HepG2 (cell line): ENCODE data around the gene LOXL3. TPM values are rescaled to one million over a fixed set of nuclear protein-coding genes. Genes with fewer than 3 reads are reported as not detected.

Experiments used
- AGO2 ChIP-seq: fragments of 200-400 bp; formaldehyde crosslinking; optimal IDR thresholded peaks from 2 replicates; pipeline ENCODE3; 2017; ENCODE audit warnings: mild to moderate bottlenecking, low read depth, low read length, moderate library complexity
- BCLAF1 ChIP-seq: fragments of 450-650 bp; IDR thresholded peaks from 2 replicates; pipeline ENCODE4 v1.6.1; 2017; ENCODE audit warnings: mild to moderate bottlenecking
- BORCS8-MEF2B ChIP-seq: sonication (generic); formaldehyde crosslinking; IDR thresholded peaks from 2 replicates; pipeline ENCODE4 v1.8.0; 2022; ENCODE audit warnings: mild to moderate bottlenecking, missing genetic modification reagents
- CBFB ChIP-seq: sonication (generic); formaldehyde crosslinking; IDR thresholded peaks from 2 replicates; pipeline ENCODE4 v1.4.0; 2020; ENCODE audit warnings: missing genetic modification reagents
- ESRRA ChIP-seq: sonication (generic); formaldehyde crosslinking; IDR thresholded peaks from 2 replicates; pipeline ENCODE4 v1.5.1; 2020; ENCODE audit warnings: mild to moderate bottlenecking, low read depth, missing genetic modification reagents
- FOXC1 ChIP-seq: sonication (generic); formaldehyde crosslinking; IDR thresholded peaks from 2 replicates; pipeline ENCODE4 v1.8.0; 2022; ENCODE audit warnings: mild to moderate bottlenecking, missing genetic modification reagents, borderline replicate concordance
- FOXK1 ChIP-seq: sonication (generic); formaldehyde crosslinking; IDR thresholded peaks from 2 replicates; pipeline ENCODE4 v1.4.0; 2020; ENCODE audit warnings: low read depth, missing genetic modification reagents, borderline replicate concordance
- GATAD2A ChIP-seq: IDR thresholded peaks from 2 replicates; pipeline ENCODE4 v1.6.1; 2016
- HNF4A ChIP-seq: sonication (generic); formaldehyde crosslinking; IDR thresholded peaks from 2 replicates; pipeline ENCODE4 v1.4.0; 2020; ENCODE audit warnings: missing genetic modification reagents
- ISL2 ChIP-seq: sonication (generic); formaldehyde crosslinking; IDR thresholded peaks from 2 replicates; pipeline ENCODE4 v1.5.0; 2020; ENCODE audit warnings: missing genetic modification reagents
- MYC ChIP-seq: sonication (generic); formaldehyde crosslinking; IDR thresholded peaks from 2 replicates; pipeline ENCODE4 v1.9.0; 2021; ENCODE audit warnings: missing genetic modification reagents, borderline replicate concordance
- ZNF251 ChIP-seq: sonication (generic); formaldehyde crosslinking; IDR thresholded peaks from 2 replicates; pipeline ENCODE4 v1.9.0; 2021; ENCODE audit warnings: mild to moderate bottlenecking, missing genetic modification reagents
- ZNF253 ChIP-seq: sonication (generic); formaldehyde crosslinking; IDR thresholded peaks from 2 replicates; pipeline ENCODE4 v1.8.0; 2022; ENCODE audit warnings: mild to moderate bottlenecking, missing genetic modification reagents, borderline replicate concordance
- ZNF337 ChIP-seq: sonication (generic); formaldehyde crosslinking; IDR thresholded peaks from 2 replicates; pipeline ENCODE4 v1.5.1; 2020; ENCODE audit warnings: missing genetic modification reagents, low read depth, mild to moderate bottlenecking, borderline replicate concordance
- ZNF576 ChIP-seq: sonication (generic); formaldehyde crosslinking; IDR thresholded peaks from 2 replicates; pipeline ENCODE4 v1.4.0; 2020; ENCODE audit warnings: mild to moderate bottlenecking, missing genetic modification reagents
- ZSCAN25 ChIP-seq: sonication (generic); formaldehyde crosslinking; IDR thresholded peaks from 2 replicates; pipeline ENCODE4 v1.8.0; 2022; ENCODE audit warnings: mild to moderate bottlenecking, missing genetic modification reagents
- polyA plus RNA-seq, 8 experiments: library from polyadenylated mRNA; depleted of rRNA in 3 of 8; stranded (reverse) in 7 of 8; unstranded in 1 of 8; fragments of >200 nt; fragmentation: Illumina TruSeq in 4 of 8; extraction: Trizol in 4 of 8; gene quantifications; 2 replicates each; pipeline versions ENCODE4 v1.2.1 to v1.2.3, GENCODE V29; 2011 to 2016; ENCODE audit warnings: low read depth in 4 of 8, missing spikeins in 1 of 8, mixed read lengths in 1 of 8; ENCODE audit not compliant: insufficient read depth in 1 of 8
- total RNA-seq, 5 experiments: library from RNA; depleted of rRNA; stranded (reverse); fragments of >200 nt; fragmentation: Illumina TruSeq; extraction: Trizol; gene quantifications; 2 replicates each; pipeline ENCODE4 v1.2.3, GENCODE V29; 2016; ENCODE audit warnings: low read depth in 1 of 5
- TF ChIP-seq, protein P1 (sequence below): sonication (generic); formaldehyde crosslinking; IDR thresholded peaks from 2 replicates; pipeline ENCODE4 v1.4.0; 2020; ENCODE audit warnings: mild to moderate bottlenecking, missing genetic modification reagents
- TF ChIP-seq, protein P2 (sequence below): IDR thresholded peaks from 2 replicates; pipeline ENCODE4 v1.6.1; 2016; ENCODE audit warnings: control low read depth
- TF ChIP-seq, protein P3 (sequence below): IDR thresholded peaks from 2 replicates; pipeline ENCODE4 v1.6.1; 2016; ENCODE audit warnings: missing compliant biosample characterization, missing genetic modification reagents, borderline replicate concordance

The LOXL3 gene
- total and polyA plus RNA-seq, 2 of the 13 experiments (the other 11 are each of a cell fraction or from before 2014, with no cell fraction given), result 0.55 to 6.5 TPM

DNA sequence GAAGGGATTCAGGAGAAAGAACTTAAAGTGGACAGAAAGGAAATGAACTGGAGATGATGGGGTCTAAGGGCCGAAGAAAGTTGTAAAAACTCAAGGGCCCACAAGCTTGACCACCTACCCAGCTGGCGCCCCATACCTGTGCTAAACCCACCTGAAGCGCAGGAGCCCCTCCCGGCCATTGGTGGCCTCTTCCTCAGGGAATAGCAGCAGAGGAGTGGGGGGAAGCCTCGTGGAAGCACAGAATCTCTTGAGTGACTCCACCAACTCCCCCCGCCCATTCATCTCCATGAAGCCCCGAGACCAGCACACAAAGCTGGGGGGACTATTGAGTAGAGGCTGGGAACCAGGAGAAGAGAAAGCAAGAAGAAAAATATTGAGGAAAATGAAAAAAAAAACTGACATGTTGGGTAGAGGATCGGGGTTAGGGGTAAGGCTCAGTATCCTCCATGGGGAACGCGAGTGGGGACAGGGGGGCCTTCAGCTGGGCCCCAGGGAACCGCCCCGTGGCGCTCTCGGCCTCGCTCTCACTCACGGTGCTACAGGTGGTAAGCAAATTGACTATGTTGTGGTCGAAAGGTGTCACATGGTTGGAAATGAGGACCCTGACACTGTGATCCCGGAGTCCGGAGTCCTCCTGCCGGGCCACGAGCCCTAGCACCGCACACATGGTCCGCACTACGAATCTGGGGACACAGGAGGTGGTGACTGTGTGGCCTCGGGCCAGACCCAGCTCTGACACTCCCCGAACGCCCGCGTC, 25.0 kb downstream of the LOXL3 start (continued):
- no peak for TF ChIP-seq GATAD2A (CRISPR knock-in tag)
- TF ChIP-seq HNF4A (CRISPR knock-in tag), result peak; percentile 79
- TF ChIP-seq ZNF576 (CRISPR knock-in tag), result no peak
- TF ChIP-seq ZSCAN25 (CRISPR knock-in tag), result 0 out of 2 replicates have a peak, but pooled peaks have one; percentile 3
- TF ChIP-seq ISL2 (CRISPR knock-in tag), result no peak
- TF ChIP-seq ZNF251 (CRISPR knock-in tag), result no peak
- TF ChIP-seq, protein P1, sequence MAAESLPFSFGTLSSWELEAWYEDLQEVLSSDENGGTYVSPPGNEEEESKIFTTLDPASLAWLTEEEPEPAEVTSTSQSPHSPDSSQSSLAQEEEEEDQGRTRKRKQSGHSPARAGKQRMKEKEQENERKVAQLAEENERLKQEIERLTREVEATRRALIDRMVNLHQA (CRISPR knock-in tag), result no peak
- no peak for TF ChIP-seq CBFB (CRISPR knock-in tag)
- TF ChIP-seq ZNF337, result 0 out of 2 replicates have a peak, but pooled peaks have one; percentile 16
- TF ChIP-seq ESRRA (CRISPR knock-in tag), result 0 out of 2 replicates have a peak, but pooled peaks have one; percentile 8
- TF ChIP-seq AGO2, result no peak
- TF ChIP-seq ZNF253 (CRISPR knock-in tag), result 0 out of 2 replicates have a peak, but pooled peaks have one; percentile 66
- peak; percentile 80; the same call in 1 of the 2 replicates for TF ChIP-seq BORCS8-MEF2B
- peak; percentile 86; the same call in 1 of the 2 replicates for TF ChIP-seq MYC (CRISPR knock-in tag)
- no peak for TF ChIP-seq FOXC1
- TF ChIP-seq BCLAF1, result no peak
- TF ChIP-seq, protein P2, sequence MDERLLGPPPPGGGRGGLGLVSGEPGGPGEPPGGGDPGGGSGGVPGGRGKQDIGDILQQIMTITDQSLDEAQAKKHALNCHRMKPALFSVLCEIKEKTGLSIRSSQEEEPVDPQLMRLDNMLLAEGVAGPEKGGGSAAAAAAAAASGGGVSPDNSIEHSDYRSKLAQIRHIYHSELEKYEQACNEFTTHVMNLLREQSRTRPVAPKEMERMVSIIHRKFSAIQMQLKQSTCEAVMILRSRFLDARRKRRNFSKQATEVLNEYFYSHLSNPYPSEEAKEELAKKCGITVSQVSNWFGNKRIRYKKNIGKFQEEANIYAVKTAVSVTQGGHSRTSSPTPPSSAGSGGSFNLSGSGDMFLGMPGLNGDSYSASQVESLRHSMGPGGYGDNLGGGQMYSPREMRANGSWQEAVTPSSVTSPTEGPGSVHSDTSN (CRISPR knock-in tag), result no peak
- TF ChIP-seq FOXK1 (CRISPR knock-in tag), result no peak
- TF ChIP-seq, protein P3, sequence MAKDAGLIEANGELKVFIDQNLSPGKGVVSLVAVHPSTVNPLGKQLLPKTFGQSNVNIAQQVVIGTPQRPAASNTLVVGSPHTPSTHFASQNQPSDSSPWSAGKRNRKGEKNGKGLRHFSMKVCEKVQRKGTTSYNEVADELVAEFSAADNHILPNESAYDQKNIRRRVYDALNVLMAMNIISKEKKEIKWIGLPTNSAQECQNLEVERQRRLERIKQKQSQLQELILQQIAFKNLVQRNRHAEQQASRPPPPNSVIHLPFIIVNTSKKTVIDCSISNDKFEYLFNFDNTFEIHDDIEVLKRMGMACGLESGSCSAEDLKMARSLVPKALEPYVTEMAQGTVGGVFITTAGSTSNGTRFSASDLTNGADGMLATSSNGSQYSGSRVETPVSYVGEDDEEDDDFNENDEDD (CRISPR knock-in tag), result 0 out of 2 replicates have a peak, but pooled peaks have one; percentile 17
- TF ChIP-seq, all 625 proteins: peak for 36
